Kidney epithelial cell (primary cell): ENCODE results near the gene NHSL2. TPM values are rescaled to one million over a fixed set of nuclear protein-coding genes. Genes with fewer than 3 reads are reported as not detected.

Source experiments
- DNase-seq: peaks from one replicate; pipeline ENCODE4 v3.0.0-alpha.2; 2010; ENCODE audit warnings: low read depth
- H3K27me3 ChIP-seq: 2 replicates; pipeline ENCODE4 v1.6.0; 2011; ENCODE audit warnings: low read length; ENCODE audit not compliant: control insufficient read depth, insufficient read depth
- H3K36me3 ChIP-seq: 2 replicates; pipeline ENCODE4 v1.5.1; 2011; ENCODE audit warnings: low read length; ENCODE audit not compliant: control insufficient read depth, insufficient read depth
- H3K4me3 ChIP-seq: 2 replicates; pipeline ENCODE4 v1.5.1; 2011; ENCODE audit warnings: low read depth, mild to moderate bottlenecking, control low read depth, low read length
- total RNA-seq: library from RNA; depleted of rRNA; stranded (reverse); fragments of >200 nt; gene quantifications from 2 replicates; pipeline ENCODE4 v1.2.3, GENCODE V29; 2015
- TF ChIP-seq, protein P1 (sequence below): IDR thresholded peaks from 2 replicates; pipeline ENCODE4 v1.5.1; 2011; ENCODE audit warnings: mild to moderate bottlenecking, moderate library complexity, low read length, control low read depth, inconsistent platforms; ENCODE audit not compliant: insufficient read depth, poor library complexity, severe bottlenecking

The NHSL2 gene
- total RNA-seq, 1 donor from 2014 or later = 1.4 TPM

DNA sequence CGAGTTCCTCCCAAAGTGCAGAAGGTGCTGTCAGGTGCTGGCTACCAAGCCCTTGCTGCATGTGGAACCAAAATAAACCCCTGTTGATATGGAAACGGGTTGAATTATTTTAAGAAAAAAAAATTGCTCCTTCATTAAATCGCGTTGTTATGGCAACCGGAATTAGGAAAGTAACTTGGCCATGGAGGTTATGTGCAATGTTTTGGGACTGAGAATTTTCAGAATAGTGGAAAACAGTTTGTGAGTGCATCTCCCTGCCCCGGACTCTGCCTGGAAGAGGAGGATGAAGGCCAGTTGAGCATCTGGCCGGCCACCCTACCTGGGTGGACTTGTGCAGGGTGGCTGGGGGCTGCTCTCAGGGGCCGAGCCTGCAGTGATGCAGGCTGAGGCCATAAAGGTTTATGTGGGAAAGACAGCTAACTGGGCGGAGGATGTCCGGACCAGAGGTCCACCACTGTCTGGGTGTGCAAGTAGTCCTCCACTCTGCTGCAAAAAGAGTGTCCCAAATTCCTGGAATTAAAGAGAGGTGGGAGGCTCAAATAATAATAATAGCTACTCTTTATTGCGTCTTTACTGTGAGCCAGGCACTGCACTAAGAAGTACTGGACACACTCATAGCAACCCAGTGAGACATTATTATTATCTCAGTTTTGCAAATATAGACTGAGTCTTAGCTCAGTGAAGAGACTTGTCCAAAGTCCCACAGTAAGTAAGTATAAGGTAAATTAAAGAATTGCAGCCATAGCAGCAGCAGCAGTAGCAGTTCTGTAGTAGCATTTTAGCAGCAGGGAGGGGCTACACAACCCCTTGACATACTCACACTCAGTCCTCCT is 200.4 kb downstream of the NHSL2 start:
- DNase-seq = no peak
- no peak overlapping the region for H3K4me3 ChIP-seq
- no peaks in the 10 kb centered on the region for H3K36me3 ChIP-seq
- TF ChIP-seq, protein P1, sequence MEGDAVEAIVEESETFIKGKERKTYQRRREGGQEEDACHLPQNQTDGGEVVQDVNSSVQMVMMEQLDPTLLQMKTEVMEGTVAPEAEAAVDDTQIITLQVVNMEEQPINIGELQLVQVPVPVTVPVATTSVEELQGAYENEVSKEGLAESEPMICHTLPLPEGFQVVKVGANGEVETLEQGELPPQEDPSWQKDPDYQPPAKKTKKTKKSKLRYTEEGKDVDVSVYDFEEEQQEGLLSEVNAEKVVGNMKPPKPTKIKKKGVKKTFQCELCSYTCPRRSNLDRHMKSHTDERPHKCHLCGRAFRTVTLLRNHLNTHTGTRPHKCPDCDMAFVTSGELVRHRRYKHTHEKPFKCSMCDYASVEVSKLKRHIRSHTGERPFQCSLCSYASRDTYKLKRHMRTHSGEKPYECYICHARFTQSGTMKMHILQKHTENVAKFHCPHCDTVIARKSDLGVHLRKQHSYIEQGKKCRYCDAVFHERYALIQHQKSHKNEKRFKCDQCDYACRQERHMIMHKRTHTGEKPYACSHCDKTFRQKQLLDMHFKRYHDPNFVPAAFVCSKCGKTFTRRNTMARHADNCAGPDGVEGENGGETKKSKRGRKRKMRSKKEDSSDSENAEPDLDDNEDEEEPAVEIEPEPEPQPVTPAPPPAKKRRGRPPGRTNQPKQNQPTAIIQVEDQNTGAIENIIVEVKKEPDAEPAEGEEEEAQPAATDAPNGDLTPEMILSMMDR = no peak
- peaks cover 10% of the 10 kb centered on the region for H3K27me3 ChIP-seq

DNA sequence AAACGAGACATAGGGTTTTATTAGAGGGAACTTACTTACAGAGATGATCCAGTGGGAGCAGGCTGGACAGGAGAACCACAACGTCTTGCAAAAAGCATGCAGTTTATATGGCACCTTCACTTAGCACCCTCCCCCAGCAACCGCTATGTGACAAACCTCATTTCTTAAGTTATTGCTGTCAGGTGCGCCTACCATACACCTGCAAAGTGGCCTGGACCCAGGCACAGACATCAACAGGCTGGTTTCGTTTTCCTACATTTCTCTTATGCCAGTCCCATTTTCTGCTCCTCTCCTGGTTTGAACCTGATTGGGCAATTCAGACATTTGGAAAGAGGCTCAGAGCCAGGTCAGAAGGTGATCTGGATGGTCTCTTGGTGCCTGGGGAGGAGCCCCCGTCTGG is 202.8 kb downstream of the NHSL2 start:
- no peak for DNase-seq
- Histone ChIP-seq H3K36me3 (no peaks in the 10 kb centered on the region), H3K27me3 (peaks cover 8% of the 10 kb centered on the region), H3K4me3 (no peak overlapping the region)
- TF ChIP-seq, protein P1 = no peak

DNA sequence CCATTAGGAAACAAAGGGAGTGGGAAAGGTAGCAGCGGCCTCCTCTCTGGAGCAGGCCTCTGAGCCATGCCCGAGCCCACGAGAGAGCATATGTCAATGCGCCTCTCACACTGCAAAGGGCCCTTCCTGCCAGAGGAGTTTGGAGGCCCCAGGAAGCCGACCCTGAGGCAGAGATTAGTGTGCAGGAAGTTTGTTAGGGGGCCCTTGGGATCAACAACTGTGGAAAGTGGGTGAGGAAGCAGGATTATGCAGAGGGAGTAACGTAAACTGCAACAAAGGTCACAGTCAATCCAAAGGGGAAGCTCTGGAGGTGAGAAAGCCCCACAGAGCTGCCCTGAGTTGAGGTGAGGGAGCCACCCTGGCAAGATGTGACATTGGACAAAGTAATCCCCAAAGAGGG is 203.7 kb downstream of the NHSL2 start:
- Histone ChIP-seq H3K4me3 (no peak overlapping the region), H3K27me3 (peaks cover 8% of the 10 kb centered on the region), H3K36me3 (no peaks in the 10 kb centered on the region)
- DNase-seq = no peak
- TF ChIP-seq, protein P1 = no peak

DNA sequence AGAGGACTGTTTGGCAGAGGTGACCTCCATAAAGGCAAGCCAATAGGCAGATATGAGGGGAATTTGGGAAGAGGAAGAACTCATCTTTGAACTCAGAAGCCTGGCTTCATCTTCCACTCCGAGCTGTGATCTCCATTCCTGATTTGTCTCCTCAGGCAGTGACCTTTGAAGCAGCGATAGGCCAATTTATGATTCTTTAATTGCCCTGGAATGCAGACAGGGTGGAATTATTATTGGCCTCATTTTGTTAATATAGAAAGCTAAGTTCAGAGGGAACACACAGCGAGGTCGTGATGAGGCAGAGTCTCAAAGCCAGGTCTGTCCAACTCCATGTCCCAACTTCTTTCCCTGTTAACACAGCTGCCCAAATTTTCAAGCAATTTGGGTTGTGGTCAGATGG is 204.2 kb downstream of the NHSL2 start:
- peaks cover 8% of the 10 kb centered on the region for H3K27me3 ChIP-seq
- TF ChIP-seq, protein P1 = no peak
- no peak for DNase-seq
- H3K36me3 ChIP-seq = no peaks in the 10 kb centered on the region
- H3K4me3 ChIP-seq = no peak overlapping the region

DNA sequence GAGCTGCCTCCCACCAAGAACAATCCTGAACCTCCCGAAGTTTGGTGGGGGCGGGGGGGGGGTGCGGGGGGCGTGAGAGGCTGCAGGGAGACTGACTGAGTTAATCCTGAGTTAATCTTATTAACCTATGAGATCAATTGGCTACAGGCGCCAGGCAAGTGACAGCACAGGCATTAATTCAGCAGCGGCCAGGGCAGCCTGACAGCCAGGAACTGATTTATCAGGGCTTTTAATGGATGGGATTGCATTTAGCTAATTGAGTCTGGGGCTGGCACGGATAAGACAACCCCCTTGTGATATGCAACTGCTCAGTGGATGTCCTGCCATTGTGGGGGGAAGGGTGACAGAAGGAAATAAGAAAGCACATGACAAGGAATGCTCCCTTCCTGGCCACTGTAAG is 204.7 kb downstream of the NHSL2 start:
- TF ChIP-seq, protein P1 = no peak
- H3K36me3 ChIP-seq = no peaks in the 10 kb centered on the region
- H3K4me3 ChIP-seq = no peak overlapping the region
- H3K27me3 ChIP-seq = peaks cover 5% of the 10 kb centered on the region
- no peak for DNase-seq
